Cardiac muscle cell (in vitro differentiated cells and primary cell): Measurements from ENCODE around the gene SYT12. TPM values are rescaled to one million over a fixed set of nuclear protein-coding genes. Genes with fewer than 3 reads are reported as not detected.

Experiments
- DNase-seq, 2 donors: peaks; one replicate each; pipeline versions ENCODE4 v3.0.0 to v3.0.0-alpha.2; 2010 to 2017; ENCODE audit warnings: low read depth in 1 of 2, low spot score in 1 of 2
- H3K27ac ChIP-seq: fragments of 200-600 bp; sonication (generic); 2 replicates; pipeline ENCODE4 v1.5.1; 2016
- H3K27me3 ChIP-seq: fragments of 200-600 bp; sonication (generic); 2 replicates; pipeline ENCODE4 v1.6.0; 2016; ENCODE audit warnings: control low read depth
- H3K36me3 ChIP-seq: fragments of 200-600 bp; sonication (generic); 2 replicates; pipeline ENCODE4 v1.5.1; 2016; ENCODE audit warnings: control low read depth
- H3K4me1 ChIP-seq: fragments of 200-600 bp; sonication (generic); 2 replicates; pipeline ENCODE4 v1.8.1; 2017; ENCODE audit warnings: low read depth, mild to moderate bottlenecking, mixed run types
- H3K4me3 ChIP-seq: fragments of 200-600 bp; sonication (generic); 2 replicates; pipeline ENCODE4 v1.5.1; 2016; ENCODE audit warnings: mild to moderate bottlenecking
- H3K9me3 ChIP-seq: fragments of 200-600 bp; sonication (generic); 2 replicates; pipeline ENCODE4 v1.5.1; 2017; ENCODE audit warnings: low read depth, mild to moderate bottlenecking, control low read depth
- CTCF ChIP-seq: IDR thresholded peaks from 2 replicates; pipeline ENCODE4 v1.5.1; 2012; ENCODE audit warnings: low read depth, mild to moderate bottlenecking, low read length
- polyA plus RNA-seq: library from polyadenylated mRNA; unstranded; fragments of >200 nt; fragmentation: Nextera tagmentation; extraction: Ambion mirVana; gene quantifications from 2 replicates; pipeline ENCODE4 v1.2.1, GENCODE V29; 2016
- total RNA-seq: library from RNA; depleted of rRNA; stranded (reverse); fragments of >200 nt; gene quantifications from 2 replicates; pipeline ENCODE4 v1.2.3, GENCODE V29; 2016

The SYT12 gene
- total and polyA plus RNA-seq, 2 experiments from 2014 or later = 0.21 TPM; not detected in 1

- Histone ChIP-seq H3K27ac (no peak overlapping the region), H3K9me3 (no peaks in the 10 kb centered on the region), H3K36me3 (no peaks in the 10 kb centered on the region), H3K4me3 (no peak overlapping the region), H3K27me3 (no peaks in the 10 kb centered on the region), H3K4me1 (no peaks in the 10 kb centered on the region)
- no peak for DNase-seq
- no peak for TF ChIP-seq CTCF
Observed at GRCh38 chr11:67099831-67100324, 76.9 kb downstream of the SYT12 start.

Other genes starting within 250 kb of the SYT12 start
- 19.5 and 24.4 TPM in 2 replicates for gene RCE1, start 179.7 kb upstream of the SYT12 start, total RNA-seq
- 19.9 and 25.2 TPM in 2 replicates for gene RCE1, start 179.7 kb upstream of the SYT12 start, polyA plus RNA-seq
- 40.6 and 50.4 TPM in 2 replicates for gene LRFN4, start 166.1 kb upstream of the SYT12 start, total RNA-seq
- gene LRFN4, start 166.1 kb upstream of the SYT12 start, polyA plus RNA-seq = 41.6 and 57.8 TPM in 2 replicates
- 20.5 and 21.5 TPM in 2 replicates for gene PC, start 64.8 kb upstream of the SYT12 start, total RNA-seq
- 24.1 and 30.7 TPM in 2 replicates for gene PC, start 64.8 kb upstream of the SYT12 start, polyA plus RNA-seq
- gene C11orf86, start 47.8 kb upstream of the SYT12 start, total RNA-seq = not detected in 2 replicates
- not detected in 2 replicates for gene C11orf86, start 47.8 kb upstream of the SYT12 start, polyA plus RNA-seq
- 48.5 and 71.7 TPM in 2 replicates for gene RHOD, start 33.7 kb downstream of the SYT12 start, total RNA-seq
- gene RHOD, start 33.7 kb downstream of the SYT12 start, polyA plus RNA-seq = 32.8 and 44.2 TPM in 2 replicates
- gene KDM2A, start 96.1 kb downstream of the SYT12 start, total RNA-seq = 28.2 and 37.8 TPM in 2 replicates
- 17.6 and 21.0 TPM in 2 replicates for gene KDM2A, start 96.1 kb downstream of the SYT12 start, polyA plus RNA-seq
- 49.1 and 72.1 TPM in 2 replicates for gene GRK2, start 243.3 kb downstream of the SYT12 start, total RNA-seq
- gene GRK2, start 243.3 kb downstream of the SYT12 start, polyA plus RNA-seq = 62.9 and 85.1 TPM in 2 replicates